Fibroblast of villous mesenchyme (primary cell): ENCODE data around the gene SYNE3. TPM values are rescaled to one million over a fixed set of nuclear protein-coding genes. Genes with fewer than 3 reads are reported as not detected.

ENCODE experiments used
- DNase-seq: peaks from one replicate; pipeline ENCODE4 v3.0.0-alpha.2; 2010; ENCODE audit warnings: low read depth
- H3K4me3 ChIP-seq: 2 replicates; pipeline ENCODE4 v1.5.1; 2011; ENCODE audit warnings: low read depth, mild to moderate bottlenecking, low read length
- total RNA-seq: library from RNA; depleted of rRNA; stranded (reverse); fragments of >200 nt; gene quantifications from 2 replicates; pipeline ENCODE4 v1.2.3, GENCODE V29; 2012
- TF ChIP-seq, protein P1 (sequence below): IDR thresholded peaks from 2 replicates; pipeline ENCODE4 v1.5.1; 2012; ENCODE audit warnings: low read depth, mild to moderate bottlenecking, low read length; ENCODE audit not compliant: insufficient read depth

SYNE3 gene
- total RNA-seq, 1 donor, result 6.5 TPM

- peak overlapping the region; percentile 15 for H3K4me3 ChIP-seq
- peak; percentile 98 for DNase-seq
- TF ChIP-seq, protein P1, sequence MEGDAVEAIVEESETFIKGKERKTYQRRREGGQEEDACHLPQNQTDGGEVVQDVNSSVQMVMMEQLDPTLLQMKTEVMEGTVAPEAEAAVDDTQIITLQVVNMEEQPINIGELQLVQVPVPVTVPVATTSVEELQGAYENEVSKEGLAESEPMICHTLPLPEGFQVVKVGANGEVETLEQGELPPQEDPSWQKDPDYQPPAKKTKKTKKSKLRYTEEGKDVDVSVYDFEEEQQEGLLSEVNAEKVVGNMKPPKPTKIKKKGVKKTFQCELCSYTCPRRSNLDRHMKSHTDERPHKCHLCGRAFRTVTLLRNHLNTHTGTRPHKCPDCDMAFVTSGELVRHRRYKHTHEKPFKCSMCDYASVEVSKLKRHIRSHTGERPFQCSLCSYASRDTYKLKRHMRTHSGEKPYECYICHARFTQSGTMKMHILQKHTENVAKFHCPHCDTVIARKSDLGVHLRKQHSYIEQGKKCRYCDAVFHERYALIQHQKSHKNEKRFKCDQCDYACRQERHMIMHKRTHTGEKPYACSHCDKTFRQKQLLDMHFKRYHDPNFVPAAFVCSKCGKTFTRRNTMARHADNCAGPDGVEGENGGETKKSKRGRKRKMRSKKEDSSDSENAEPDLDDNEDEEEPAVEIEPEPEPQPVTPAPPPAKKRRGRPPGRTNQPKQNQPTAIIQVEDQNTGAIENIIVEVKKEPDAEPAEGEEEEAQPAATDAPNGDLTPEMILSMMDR, result no peak
Observed at GRCh38 chr14:95531473-95531872, 15.0 kb upstream of the SYNE3 start.

GRCh38 chr14:95530473-95531276 lies 14.2 kb upstream of the SYNE3 start:
- H3K4me3 ChIP-seq, result peak overlapping the region; percentile 6
- no peak for DNase-seq
- TF ChIP-seq, protein P1, result no peak

GRCh38 chr14:95529216-95529615 lies 12.8 kb upstream of the SYNE3 start:
- TF ChIP-seq, protein P1, result no peak
- DNase-seq, result peak; percentile 55
- H3K4me3 ChIP-seq, result no peak overlapping the region

DNA sequence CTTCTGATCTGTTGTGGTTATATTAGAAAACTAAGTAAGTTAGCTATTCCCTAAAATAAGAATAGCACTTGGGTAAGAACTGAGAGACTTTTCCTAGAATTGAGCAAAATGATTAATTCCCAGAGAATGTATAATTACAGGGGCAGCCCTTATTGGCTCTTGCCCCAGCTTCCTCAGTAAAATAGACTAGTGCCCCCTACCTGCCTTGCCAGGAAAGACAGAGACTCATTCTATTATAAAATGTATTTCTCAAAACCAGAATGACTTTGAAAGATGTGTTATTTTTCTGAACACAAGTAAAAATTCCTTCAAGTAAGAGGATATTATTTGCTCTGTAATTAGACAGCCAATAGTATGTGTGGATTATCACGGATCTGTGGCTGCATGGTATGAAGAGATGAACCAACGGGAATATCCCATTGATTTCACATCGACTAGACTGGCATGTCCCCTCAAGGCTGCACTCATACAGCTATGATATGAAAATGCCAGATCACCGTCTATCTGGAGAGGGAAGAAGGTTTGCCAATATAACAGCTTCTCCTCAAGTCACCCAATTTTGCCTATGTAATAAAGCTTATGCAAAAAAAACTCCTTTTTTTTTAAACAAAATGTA lies 11.0 kb upstream of the SYNE3 start:
- peak; percentile 82 for DNase-seq
- no peak overlapping the region for H3K4me3 ChIP-seq
- TF ChIP-seq, protein P1, result peak; percentile 80

DNA sequence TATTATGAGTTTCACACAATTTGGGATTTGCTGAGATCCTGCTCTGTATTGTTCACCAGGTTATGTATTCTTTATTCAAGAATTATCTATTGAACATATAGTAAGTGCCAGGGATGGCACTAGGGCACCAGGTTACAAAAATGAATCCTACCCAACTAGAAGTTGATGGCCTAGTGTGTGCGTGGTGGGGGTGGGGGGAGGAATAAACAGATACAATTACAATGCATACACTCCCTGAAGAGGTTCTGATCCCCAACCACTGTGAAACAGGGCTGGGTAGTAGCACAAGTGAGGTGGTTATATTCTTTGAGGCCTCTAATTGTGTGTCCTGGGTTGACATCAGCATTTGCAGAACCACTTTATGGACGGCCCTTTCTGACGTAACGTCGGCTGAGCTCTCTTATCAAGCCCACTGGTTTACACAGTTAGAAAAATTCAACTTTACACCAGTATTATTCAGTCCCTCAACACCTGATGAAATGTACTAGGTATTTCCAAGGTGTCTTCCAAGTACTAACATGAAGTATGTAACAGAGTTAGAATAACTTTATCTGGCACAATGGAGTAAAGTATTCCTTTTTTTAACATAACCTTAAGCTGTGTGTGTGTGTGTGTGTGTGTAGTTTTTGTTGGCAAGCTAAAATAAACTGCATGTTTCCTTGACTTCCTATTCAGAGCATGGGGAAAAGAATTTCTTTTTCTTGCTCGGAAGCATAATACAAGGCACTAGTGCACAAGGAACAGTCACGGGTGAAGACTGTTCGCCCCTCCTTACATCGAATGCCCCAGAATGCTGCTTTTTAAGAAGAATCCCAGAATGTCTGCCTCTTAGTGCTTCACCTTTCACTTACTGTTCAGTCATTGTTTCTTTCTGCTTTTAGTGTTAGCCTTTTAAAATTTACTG lies 10.3 kb upstream of the SYNE3 start:
- TF ChIP-seq, protein P1, result no peak
- H3K4me3 ChIP-seq, result no peak overlapping the region
- no peak for DNase-seq

GRCh38 chr14:95525999-95526398 lies 9.5 kb upstream of the SYNE3 start:
- TF ChIP-seq, protein P1, result no peak
- H3K4me3 ChIP-seq, result no peak overlapping the region

More at GRCh38 chr14:95525999-95526398, 9.5 kb upstream of the SYNE3 start:
- no peak for DNase-seq
